SU-DHL-6 (cell line): ENCODE results near the gene PIGZ.

Experiments used
- H2AFZ ChIP-seq: fragments of 200-600 bp; sonication (generic); 2 replicates; pipeline ENCODE4 v1.6.1; 2014; ENCODE audit warnings: low read depth, mild to moderate bottlenecking, moderate library complexity, mixed read lengths, antibody characterized with exemption, low read length; ENCODE audit not compliant: severe bottlenecking
- H3F3A ChIP-seq: fragments of 200-600 bp; shearing (Covaris generic); 2 replicates; pipeline ENCODE4 v1.6.0; 2016; ENCODE audit warnings: antibody characterized with exemption, mild to moderate bottlenecking; ENCODE audit not compliant: insufficient read depth
- H3K27ac ChIP-seq: fragments of 200-600 bp; sonication (generic); 2 replicates; pipeline ENCODE4 v1.5.1; 2016; ENCODE audit warnings: low read depth, mild to moderate bottlenecking, low read length, moderate library complexity, mixed read lengths
- H3K27me3 ChIP-seq: fragments of 200-600 bp; sonication (generic), shearing (Covaris generic); 2 replicates; pipeline ENCODE4 v1.6.0; 2014; ENCODE audit warnings: mild to moderate bottlenecking, low read length
- H3K36me3 ChIP-seq: fragments of 200-600 bp; sonication (generic); 2 replicates; pipeline ENCODE4 v1.6.1; 2014; ENCODE audit warnings: mild to moderate bottlenecking, low read length, mixed read lengths
- H3K4me2 ChIP-seq: fragments of 300-600, 200-600 bp; shearing (Covaris generic), sonication (generic); 2 replicates; pipeline ENCODE4 v1.6.0; 2014; ENCODE audit warnings: low read length, low read depth, mild to moderate bottlenecking; ENCODE audit not compliant: poor library complexity, severe bottlenecking
- H3K4me3 ChIP-seq: fragments of 200-600 bp; sonication (generic); 2 replicates; pipeline ENCODE4 v1.5.1; 2014; ENCODE audit warnings: antibody characterized with exemption, low read length, mild to moderate bottlenecking, mixed read lengths; ENCODE audit not compliant: insufficient read depth, poor library complexity, severe bottlenecking
- H3K79me2 ChIP-seq: fragments of 200-600 bp; sonication (generic); 2 replicates; pipeline ENCODE4 v1.6.1; 2014; ENCODE audit warnings: mild to moderate bottlenecking, low read length, moderate library complexity; ENCODE audit not compliant: insufficient read depth
- H3K9ac ChIP-seq: fragments of 200-600 bp; sonication (generic); 2 replicates; pipeline ENCODE4 v1.7.0; 2014; ENCODE audit warnings: mild to moderate bottlenecking, low read length
- H3K9me2 ChIP-seq: fragments of 200-600 bp; sonication (generic); replicated peaks from 2 replicates; pipeline ENCODE4 v1.6.1; 2014; ENCODE audit warnings: low read length; ENCODE audit not compliant: insufficient read depth
- H3K9me3 ChIP-seq: fragments of 200-600 bp; sonication (generic); 2 replicates; pipeline ENCODE4 v1.6.1; 2014; ENCODE audit warnings: low read length, mixed read lengths; ENCODE audit not compliant: insufficient read depth
- H4K20me1 ChIP-seq: fragments of 200-600 bp; sonication (generic); 2 replicates; pipeline ENCODE4 v1.6.1; 2014; ENCODE audit warnings: low read depth, mild to moderate bottlenecking, antibody characterized with exemption, low read length, moderate library complexity, mixed read lengths
- CTCF ChIP-seq: fragments of 200-600 bp; sonication (generic); IDR thresholded peaks from one replicate; pipeline ENCODE4 v1.5.1; 2017; ENCODE audit warnings: antibody characterized with exemption, mild to moderate bottlenecking, low read length, moderate library complexity; ENCODE audit not compliant: insufficient read depth, poor library complexity, severe bottlenecking
- EZH2phosphoT487 ChIP-seq: fragments of 200-600 bp; sonication (generic), shearing (Covaris generic); conservative IDR thresholded peaks from 2 replicates; pipeline ENCODE4 v1.6.1; 2018; ENCODE audit warnings: mild to moderate bottlenecking, antibody characterized with exemption, low read length, moderate library complexity, mixed read lengths

Gene PIGZ

GRCh38 chr3:196932600-196932999, 36.0 kb downstream of the PIGZ start:
- Histone ChIP-seq H3K27ac (peak overlapping the region; percentile 30), H3K36me3 (peaks cover 30% of the 10 kb centered on the region), H4K20me1 (no peaks in the 10 kb centered on the region), H3F3A (peaks cover 38% of the 10 kb centered on the region), H3K79me2 (0 out of 2 replicates have a peak, but pooled peaks cover under 1% of the 10 kb centered on the region), H3K9me2 (no peaks in the 10 kb centered on the region), H3K9ac (no peak overlapping the region), H2AFZ (no peak overlapping the region), H3K4me3 (no peak overlapping the region), H3K27me3 (no peaks in the 10 kb centered on the region), H3K9me3 (no peaks in the 10 kb centered on the region), H3K4me2 (no peak overlapping the region)
- TF ChIP-seq CTCF (no peak), EZH2phosphoT487 (no peak)

- Histone ChIP-seq H2AFZ (no peak overlapping the region), H4K20me1 (no peaks in the 10 kb centered on the region), H3K9me2 (no peaks in the 10 kb centered on the region), H3K4me3 (no peak overlapping the region), H3K9me3 (no peaks in the 10 kb centered on the region), H3K36me3 (peaks cover 26% of the 10 kb centered on the region), H3K4me2 (no peak overlapping the region), H3F3A (peaks cover 35% of the 10 kb centered on the region), H3K27me3 (no peaks in the 10 kb centered on the region), H3K9ac (no peak overlapping the region), H3K79me2 (no peaks in the 10 kb centered on the region), H3K27ac (peak overlapping the region; percentile 11; the same call in 1 of the 2 replicates)
- TF ChIP-seq EZH2phosphoT487, result no peak
- no peak for TF ChIP-seq CTCF
These were observed 36.6 kb downstream of the PIGZ start for GRCh38 chr3:196931828-196932587.

- Histone ChIP-seq H3K36me3 (peaks cover 18% of the 10 kb centered on the region), H4K20me1 (no peaks in the 10 kb centered on the region), H2AFZ (no peak overlapping the region), H3K4me2 (no peak overlapping the region), H3K27me3 (no peaks in the 10 kb centered on the region), H3K4me3 (no peak overlapping the region), H3K9ac (no peak overlapping the region), H3K9me3 (no peaks in the 10 kb centered on the region), H3F3A (peaks cover 31% of the 10 kb centered on the region), H3K9me2 (no peaks in the 10 kb centered on the region), H3K79me2 (no peaks in the 10 kb centered on the region), H3K27ac (peak overlapping the region; percentile 11; the same call in 1 of the 2 replicates)
- no peak for TF ChIP-seq EZH2phosphoT487
- TF ChIP-seq CTCF, result no peak
These were observed 37.5 kb downstream of the PIGZ start for GRCh38 chr3:196931157-196931556.
